Stimulated activated CD8-positive, alpha-beta memory T cell treated with anti-CD3 and anti-CD28 coated beads, Interleukin-2, amount 100 ng/mL, for 48 hours (primary cell): ENCODE results near the gene ZMYM4.

ENCODE experiments used
- DNase-seq, 2 donors: peaks; one replicate each; pipeline ENCODE4 v3.0.0-alpha.2; 2020; ENCODE audit warnings: low read depth in 2 of 2

The ZMYM4 gene

DNA sequence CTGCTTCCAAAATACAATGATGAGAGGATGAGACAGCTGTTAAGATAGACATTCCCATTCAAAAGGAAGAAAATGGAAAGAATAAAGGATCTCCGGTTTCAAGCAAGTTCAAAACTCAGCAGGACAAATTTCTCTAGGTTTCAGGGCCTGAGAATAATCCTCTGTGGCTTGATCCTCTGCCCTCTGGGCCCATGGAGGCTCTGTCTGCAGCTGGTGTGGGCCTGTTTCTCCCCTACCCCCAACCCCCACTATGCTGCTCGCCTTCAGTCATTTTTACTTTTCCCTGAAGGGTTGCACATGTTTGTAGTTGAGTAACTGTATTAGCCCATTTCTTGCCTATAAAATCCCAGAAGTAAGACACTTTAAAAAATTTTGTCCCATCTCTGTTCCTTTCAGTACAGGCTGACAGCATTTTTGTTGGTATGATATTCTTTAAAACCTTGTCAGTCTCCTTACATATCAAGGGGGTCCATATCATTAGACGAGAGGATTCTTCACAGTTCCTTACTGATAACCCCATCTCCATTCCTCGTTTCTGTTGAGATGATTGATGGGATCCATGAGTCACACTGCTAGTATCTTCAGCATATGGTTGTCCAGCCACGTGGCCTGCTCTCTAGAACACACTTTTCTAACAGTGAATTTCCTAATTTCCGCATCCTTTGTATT is 10.5 kb downstream of the ZMYM4 start:
- no peak for DNase-seq

DNA sequence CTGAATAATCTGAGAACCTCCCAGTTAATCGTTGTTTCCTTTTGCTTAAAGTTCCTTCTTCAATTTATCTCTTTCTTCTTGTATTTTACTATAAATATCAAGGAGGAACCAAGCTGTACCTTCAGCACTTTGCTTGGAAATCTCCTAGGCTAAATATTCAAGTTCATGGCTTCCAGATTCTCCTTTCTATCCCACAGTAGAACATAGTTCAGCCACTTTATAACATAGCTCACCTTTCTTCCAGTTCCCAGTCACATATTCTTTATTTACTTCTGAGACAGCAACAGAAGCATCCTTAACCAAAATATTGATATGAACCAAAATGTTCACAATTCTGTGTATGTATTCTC is 11.0 kb downstream of the ZMYM4 start:
- no peak for DNase-seq

GRCh38 chr1:35280006-35280405 is 11.5 kb downstream of the ZMYM4 start:
- no peak for DNase-seq

- no peak for DNase-seq
Measured at GRCh38 chr1:35281565-35281964, 13.1 kb downstream of the ZMYM4 start.

GRCh38 chr1:35282172-35282571 is 13.7 kb downstream of the ZMYM4 start:
- DNase-seq = no peak

DNA sequence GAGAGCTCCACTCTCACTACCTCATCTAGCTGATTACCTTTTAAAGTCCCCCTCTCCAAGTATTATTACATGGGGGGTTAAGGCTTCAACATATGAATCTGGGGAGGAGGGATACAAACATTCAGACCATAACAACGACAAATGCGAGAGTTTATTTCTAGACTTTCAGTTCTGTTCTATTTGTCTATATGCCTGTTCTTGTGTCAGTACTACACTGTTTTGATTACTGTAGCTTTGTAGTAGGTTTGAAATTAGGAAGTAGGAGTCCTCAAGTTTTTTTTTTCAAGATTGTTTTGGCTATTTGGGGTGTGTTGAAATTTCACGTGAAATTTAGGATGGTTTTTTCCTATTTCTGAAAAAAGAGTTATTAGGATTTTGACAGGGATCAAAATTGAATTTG is 16.3 kb downstream of the ZMYM4 start:
- DNase-seq = no peak

DNA sequence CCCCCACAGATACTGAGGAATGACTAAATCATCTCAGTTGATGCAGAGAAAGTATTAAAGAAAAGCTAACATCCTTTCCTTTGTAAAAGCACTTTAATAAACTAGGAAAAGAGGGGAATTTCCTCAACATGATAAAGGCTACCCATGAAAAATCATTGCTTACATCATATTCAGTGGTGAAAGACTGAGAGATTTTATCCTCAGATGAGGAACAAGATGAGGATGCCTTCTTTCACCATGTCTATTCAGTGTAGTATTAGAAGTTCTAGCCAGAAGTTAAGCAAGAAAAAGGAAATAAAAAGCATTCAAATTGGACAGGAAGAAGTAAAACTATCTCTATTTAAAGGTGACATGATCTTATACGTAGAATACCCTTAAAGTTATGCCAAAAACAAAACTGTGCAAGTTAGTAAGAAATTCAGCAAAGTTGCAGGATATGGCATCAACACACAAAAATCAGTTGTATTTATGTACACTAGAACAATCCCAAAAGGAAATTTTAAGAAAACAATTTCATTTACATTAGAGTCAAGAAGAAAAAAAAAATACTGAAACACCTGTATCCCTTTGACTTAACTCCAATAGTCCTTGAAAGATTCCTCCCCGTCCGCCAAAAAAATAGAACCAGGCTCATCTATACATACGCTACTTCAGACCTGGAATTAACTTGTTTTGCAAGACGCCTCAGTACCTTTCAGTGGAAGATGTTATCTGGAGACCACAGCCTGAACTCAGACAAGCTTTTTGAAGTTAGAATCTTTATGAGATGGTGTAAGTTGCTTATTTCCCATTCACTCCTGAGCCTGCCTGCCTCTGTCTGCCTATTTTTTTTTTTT is 17.5 kb downstream of the ZMYM4 start:
- DNase-seq = no peak

DNA sequence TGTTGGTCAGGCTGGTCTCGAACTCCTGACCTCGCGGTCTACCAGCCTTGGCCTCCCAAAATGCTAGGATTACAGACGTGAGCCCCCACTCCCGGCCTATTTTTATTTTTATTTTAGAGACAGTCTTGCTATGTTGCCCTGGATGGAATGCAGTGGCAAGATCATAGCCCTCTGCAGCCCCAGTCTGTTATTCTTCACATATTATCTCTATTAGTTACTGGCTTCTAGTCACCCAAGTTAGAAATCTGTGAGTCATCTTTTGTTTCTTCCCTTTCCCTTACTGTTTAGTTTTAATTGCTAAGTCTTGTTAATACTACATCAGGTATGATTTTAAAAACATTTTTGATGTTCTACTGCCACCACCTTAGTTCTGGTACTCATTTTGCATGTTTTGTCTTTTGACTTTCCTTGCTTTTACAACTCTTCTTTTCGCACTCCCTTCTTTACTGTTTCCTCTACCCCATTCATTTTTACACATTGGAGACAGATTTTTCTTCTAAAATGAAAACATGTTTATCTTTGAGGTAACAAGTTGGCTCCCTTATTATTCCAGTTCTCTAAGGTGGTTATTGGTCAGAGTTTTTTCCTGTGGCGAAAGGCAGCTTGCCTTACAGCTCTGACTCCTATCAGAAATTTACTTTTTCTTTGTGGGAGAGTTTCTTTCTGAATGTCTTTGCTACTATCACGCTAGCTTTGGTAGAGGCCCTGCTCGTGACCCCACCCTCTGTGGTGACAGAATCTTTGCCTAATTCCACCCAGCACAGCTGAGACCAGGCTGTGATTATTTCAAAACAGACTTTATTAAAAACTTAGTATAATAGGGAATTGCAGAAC is 19.5 kb downstream of the ZMYM4 start:
- no peak for DNase-seq

GRCh38 chr1:35288761-35289160 is 20.3 kb downstream of the ZMYM4 start:
- DNase-seq = no peak

DNA sequence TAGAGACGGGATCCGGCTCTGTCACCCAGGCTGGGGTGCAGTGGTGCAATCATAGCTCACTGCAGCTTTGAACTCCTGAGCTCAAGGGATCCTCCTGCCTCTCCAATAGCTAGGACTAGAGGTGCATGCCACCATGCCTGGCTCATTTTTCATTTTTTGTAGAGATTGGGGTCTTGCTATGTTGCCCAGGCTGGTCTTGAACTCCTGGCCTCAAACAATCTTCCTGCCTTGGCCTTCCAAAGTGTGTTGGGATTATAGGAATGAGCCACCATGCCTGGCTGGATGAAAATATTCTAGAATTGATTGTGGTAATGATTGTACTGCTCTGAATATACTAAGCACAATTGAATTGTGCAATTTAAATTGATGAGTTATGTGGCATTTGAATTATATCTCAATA is 21.9 kb downstream of the ZMYM4 start:
- no peak for DNase-seq

DNA sequence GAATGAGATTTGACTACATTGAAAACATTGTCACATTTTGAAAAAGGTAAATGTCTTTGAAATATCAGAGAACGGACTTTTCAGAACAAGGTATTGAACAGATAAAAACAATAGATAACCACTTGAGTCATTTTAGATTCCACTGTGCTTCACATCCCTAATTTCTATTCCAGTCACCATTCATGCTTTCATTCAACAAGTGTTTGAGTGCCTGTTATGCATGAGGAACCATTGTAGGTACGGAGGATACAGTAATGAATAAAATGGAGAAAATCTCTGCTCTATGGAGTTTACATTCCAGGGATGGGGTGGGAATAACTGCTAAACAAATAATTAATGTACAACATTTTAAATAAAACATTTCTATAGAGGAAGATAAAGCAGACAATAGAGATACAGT is 26.3 kb downstream of the ZMYM4 start:
- DNase-seq = no peak

DNA sequence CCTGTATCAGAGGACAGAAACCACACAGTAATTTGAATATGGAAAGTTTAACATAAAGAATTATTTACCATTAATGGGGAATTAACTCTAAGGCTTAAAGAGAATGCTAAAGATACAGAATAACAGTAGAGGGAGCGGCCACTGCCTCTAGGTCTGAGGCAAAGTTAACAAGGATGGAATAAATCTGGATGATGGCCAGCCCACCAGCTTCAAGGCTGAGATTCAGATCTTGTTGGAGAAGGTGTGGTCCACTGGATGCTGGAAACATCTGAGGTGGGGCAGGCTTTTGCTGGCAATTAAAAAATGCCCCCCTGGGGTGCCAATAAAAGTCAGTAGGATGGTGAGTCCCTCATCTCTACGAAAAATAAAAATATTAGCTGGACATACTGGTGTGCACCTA is 29.4 kb downstream of the ZMYM4 start:
- DNase-seq = no peak

- DNase-seq = no peak
Measured at GRCh38 chr1:35298464-35298863, 30.0 kb downstream of the ZMYM4 start.

DNA sequence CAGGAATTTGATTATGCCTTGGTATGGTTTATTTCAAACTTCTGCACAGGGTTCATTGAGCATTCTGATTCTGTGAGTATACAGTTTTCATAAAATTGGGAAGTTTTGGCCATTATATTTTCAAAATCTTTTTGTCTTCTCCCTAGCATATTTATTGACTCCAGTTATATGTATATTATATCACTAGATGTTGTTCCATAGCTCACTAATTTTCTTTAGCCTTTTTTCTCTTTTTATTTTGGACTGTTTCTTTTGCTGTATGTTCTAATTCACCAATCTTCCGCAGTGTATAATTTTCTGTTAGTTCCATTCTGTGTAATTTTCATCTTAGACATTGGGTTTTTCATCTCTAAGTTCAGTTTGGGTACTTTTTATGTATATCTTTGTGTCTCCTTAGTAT is 31.9 kb downstream of the ZMYM4 start:
- no peak for DNase-seq

GRCh38 chr1:35301674-35302392 is 33.3 kb downstream of the ZMYM4 start:
- DNase-seq = no peak

- DNase-seq = no peak
Measured at GRCh38 chr1:35305383-35305782, 36.9 kb downstream of the ZMYM4 start.

DNA sequence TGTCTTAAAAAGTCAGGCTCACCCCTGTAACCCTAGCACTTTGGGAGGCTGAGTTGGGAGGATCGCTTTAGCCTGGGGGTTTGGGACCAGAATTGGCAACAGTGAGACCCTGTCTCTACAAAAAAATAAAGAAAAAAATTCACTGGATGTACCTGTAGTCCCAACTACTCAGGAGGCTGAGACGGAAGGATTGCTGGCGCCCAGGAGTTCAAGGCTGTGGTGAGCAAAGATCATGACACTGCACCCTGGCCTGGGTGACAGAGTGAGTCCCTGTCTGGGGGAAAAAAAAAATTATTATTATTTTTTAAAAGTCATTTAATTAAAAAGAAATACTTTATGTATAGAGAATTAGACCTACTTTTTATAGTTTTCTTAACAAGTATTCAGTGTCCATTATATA is 47.1 kb downstream of the ZMYM4 start:
- DNase-seq = no peak

DNA sequence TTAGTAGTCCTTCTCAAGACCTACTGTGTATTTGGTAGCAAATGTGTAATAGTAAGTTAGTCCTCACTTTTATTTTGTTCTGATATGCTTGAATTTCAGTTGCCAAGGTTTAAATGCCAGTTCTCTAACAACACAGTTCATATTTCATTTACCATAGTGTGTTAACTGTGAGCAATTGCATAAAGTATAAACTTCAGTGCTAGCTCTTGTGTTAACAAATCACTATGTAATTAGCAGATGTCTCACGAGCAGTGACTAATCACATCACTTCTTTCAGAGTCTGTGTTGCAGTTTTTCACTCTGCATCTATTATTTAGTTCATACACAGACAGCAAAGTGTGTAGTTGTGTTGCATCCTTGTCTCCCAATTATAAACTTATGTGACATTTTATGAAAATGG is 47.8 kb downstream of the ZMYM4 start:
- no peak for DNase-seq

DNA sequence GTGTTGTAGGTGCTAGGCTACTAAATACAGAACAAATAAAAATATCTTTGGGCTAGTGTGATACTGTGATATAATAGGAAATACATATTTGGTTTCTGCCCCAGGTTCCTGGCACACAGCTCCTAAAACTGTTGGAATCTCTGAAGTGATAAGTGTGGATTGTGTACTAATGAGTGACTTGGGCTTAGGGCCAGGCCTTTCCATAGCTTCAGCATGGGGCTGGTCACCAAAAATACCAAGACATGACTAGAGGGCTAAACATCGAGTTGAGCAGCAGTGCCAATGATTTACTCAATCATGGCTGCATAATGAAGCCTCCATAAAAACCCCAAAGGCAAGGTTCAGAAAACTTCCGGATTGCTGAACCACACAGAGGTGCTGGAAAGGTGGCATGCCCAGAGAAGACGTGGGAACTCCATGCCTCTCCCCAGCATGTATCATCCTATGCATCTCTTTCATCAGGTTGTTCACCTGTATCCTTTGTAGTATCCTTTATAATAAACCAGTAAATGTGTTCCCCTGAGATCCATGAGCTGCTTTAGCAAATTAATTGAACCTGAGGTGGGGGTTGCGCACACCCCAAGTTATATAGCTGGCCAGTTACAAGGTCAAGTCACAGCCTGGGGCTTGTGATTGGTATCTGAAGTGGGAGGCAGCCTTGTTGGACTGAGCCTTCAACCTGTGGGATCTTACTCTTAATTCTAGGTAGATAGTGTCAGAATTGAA is 51.6 kb downstream of the ZMYM4 start:
- DNase-seq = no peak

GRCh38 chr1:35320937-35321336 is 52.4 kb downstream of the ZMYM4 start:
- no peak for DNase-seq

GRCh38 chr1:35324486-35324885 is 56.0 kb downstream of the ZMYM4 start:
- DNase-seq = no peak
